HG02588 (cell line): Measurements from ENCODE around the gene KRT33B.
"Not testable (repeated sequence)": the region's sequence is repeated elsewhere in the genome, so short reads cannot be mapped to it uniquely, and the experiment has no call there.

Experiments used
- ATAC-seq: cut with Tn5 transposase; IDR thresholded peaks from one replicate; pipeline ENCODE4 v1.9.1; 2021; ENCODE audit warnings: mild to moderate bottlenecking, moderate library complexity; ENCODE audit not compliant: unreplicated experiment

Gene KRT33B

GRCh38 chr17:41394254-41394996, 24.8 kb upstream of the KRT33B start:
- ATAC-seq, result no peak

GRCh38 chr17:41393826-41394225, 24.2 kb upstream of the KRT33B start:
- ATAC-seq, result no peak

- no peak for ATAC-seq
Measured at GRCh38 chr17:41393294-41393693, 23.7 kb upstream of the KRT33B start.

GRCh38 chr17:41392278-41392677, 22.7 kb upstream of the KRT33B start:
- ATAC-seq, result no peak

GRCh38 chr17:41391535-41391934, 21.9 kb upstream of the KRT33B start:
- no peak for ATAC-seq

GRCh38 chr17:41390411-41390938, 20.9 kb upstream of the KRT33B start:
- ATAC-seq, result no peak

- no peak for ATAC-seq
Measured at GRCh38 chr17:41387670-41388069, 18.1 kb upstream of the KRT33B start.

GRCh38 chr17:41386227-41386626, 16.6 kb upstream of the KRT33B start:
- ATAC-seq, result no peak

GRCh38 chr17:41383690-41384089, 14.1 kb upstream of the KRT33B start:
- no peak for ATAC-seq

GRCh38 chr17:41382394-41382793, 12.8 kb upstream of the KRT33B start:
- no peak for ATAC-seq

- not testable (repeated sequence) for ATAC-seq
Measured at GRCh38 chr17:41381943-41382342, 12.3 kb upstream of the KRT33B start, which contains the start of gene KRT34. Gene KRT34 (minus strand): TSS chr17:41382306. CDS start chr17:41382246, 60 bp downstream.

GRCh38 chr17:41380091-41380490, 10.5 kb upstream of the KRT33B start:
- ATAC-seq, result not testable (repeated sequence)

- no peak for ATAC-seq
Measured at GRCh38 chr17:41377546-41377945, 7.9 kb upstream of the KRT33B start.

- ATAC-seq, result no peak
Measured at GRCh38 chr17:41369023-41369422, 590 bp downstream of the KRT33B start.

GRCh38 chr17:41367426-41368075, 2.1 kb downstream of the KRT33B start:
- ATAC-seq, result no peak

GRCh38 chr17:41366070-41366469, 3.5 kb downstream of the KRT33B start:
- no peak for ATAC-seq

- ATAC-seq, result no peak
Measured at GRCh38 chr17:41363881-41364280, 5.7 kb downstream of the KRT33B start.

GRCh38 chr17:41360296-41360995, 9.2 kb downstream of the KRT33B start:
- no peak for ATAC-seq

- no peak for ATAC-seq
Measured at GRCh38 chr17:41354536-41354935, 15.1 kb downstream of the KRT33B start.

- ATAC-seq, result no peak
Measured at GRCh38 chr17:41352597-41353366, 16.8 kb downstream of the KRT33B start.

- no peak for ATAC-seq
Measured at GRCh38 chr17:41351177-41351576, 18.4 kb downstream of the KRT33B start.
